Stimulated activated CD4-positive, alpha-beta T cell treated with anti-CD3 and anti-CD28 coated beads, Interleukin-12 subunit alpha, Interleukin-12 subunit beta, amount 100 ng/mL, for 4 hours (primary cell): ENCODE results near the gene CCDC124.

Source experiments
- DNase-seq: peaks from one replicate; pipeline ENCODE4 v3.0.0-alpha.2; 2020

The CCDC124 gene

DNA sequence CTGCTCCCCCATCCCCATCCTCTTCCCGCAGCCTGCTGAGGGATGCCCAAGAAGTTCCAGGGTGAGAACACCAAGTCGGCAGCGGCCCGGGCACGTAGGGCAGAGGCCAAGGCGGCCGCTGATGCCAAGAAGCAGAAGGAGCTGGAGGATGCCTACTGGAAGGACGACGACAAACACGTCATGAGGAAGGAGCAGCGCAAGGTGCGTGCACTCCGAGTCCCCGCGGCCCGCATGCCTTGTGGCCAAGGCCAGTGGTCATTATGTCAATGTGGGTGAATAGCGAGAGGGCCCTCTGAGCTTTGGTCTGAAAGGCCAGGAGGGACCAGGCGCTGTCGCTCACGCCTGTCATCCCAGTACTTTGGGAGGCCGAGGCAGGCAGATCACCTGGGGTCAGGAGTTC, 3.6 kb downstream of the CCDC124 start:
- DNase-seq = no peak

DNA sequence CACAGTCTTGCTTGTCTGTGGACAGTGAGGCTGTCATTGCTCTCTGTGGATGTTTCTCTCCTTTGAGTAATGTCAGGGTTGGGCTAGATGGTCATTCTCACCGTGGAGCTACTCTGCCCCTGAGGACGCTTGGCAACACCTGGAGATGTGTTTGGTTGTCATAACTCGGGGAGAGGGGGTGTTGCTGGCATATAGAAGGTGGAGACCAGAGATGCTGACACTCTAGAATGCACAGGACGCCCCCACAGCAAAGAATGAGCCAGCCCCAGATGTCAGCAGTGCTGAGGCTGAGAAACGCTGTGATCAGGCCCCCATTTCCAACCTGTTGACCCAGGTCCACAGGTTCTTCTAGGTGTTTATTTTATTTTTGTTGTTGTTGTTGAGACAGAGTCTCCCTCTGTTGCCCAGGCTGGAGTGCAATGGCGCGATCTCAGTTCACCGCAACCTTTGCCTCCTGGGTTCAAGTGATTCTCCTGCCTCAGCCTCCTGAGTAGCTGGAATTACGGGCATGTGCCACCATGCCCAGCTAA, 4.6 kb downstream of the CCDC124 start:
- DNase-seq = no peak

DNA sequence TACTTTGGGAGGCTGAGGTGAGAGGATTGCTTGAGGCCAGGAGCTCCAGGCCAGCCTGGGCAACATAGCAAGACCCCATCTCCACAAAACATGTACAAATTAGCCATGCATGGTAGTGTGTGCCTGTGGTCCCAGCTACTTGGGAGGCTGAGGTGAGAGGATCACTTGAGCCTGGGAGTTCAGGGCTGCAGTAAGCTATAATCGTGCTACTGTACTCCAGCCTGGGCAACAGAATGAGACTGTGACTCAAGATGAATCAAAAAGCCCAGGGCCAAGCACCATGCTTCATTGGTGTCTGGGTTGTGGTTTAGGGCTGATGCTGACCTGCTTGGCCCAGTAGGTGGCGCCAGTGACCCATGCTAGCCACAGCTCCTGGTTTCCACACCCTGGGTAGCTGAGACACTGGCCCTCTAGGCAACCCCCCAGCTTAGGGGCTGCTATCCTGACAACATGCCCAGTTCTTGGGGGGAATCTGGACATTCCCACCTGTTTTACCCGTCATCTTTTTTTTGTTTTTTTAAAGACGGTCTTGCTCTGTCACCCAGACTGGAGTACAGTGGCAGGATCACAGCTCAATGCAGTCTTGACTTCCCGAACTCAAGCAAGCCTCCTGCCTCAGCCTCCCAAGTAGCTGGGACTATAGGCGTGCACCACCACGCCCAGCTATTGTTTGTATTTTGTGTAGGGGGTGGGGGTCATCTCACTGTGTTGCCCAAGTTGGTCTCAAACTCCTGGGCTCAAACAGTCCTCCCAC, 5.5 kb downstream of the CCDC124 start:
- DNase-seq = peak; percentile 79

DNA sequence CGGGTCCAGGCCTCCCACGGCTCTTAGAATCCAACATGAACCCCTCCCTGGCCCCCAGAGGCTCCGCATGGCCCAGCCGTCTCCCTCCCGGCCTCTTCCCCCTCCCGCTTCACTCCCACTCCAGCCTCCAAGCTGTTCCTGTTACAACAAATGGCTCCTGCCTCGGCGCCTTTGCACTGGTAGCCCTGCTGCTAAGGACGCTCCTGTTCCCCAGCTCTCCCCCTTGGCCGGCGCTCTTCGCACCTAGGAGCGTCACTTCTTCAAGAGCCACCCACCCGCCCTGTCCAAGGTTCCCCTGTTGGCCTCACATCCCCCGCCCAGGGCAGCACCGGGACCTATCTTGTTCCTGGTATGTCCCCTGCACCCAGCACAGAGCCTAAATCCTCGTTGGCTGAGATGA, 9.4 kb downstream of the CCDC124 start:
- no peak for DNase-seq

DNA sequence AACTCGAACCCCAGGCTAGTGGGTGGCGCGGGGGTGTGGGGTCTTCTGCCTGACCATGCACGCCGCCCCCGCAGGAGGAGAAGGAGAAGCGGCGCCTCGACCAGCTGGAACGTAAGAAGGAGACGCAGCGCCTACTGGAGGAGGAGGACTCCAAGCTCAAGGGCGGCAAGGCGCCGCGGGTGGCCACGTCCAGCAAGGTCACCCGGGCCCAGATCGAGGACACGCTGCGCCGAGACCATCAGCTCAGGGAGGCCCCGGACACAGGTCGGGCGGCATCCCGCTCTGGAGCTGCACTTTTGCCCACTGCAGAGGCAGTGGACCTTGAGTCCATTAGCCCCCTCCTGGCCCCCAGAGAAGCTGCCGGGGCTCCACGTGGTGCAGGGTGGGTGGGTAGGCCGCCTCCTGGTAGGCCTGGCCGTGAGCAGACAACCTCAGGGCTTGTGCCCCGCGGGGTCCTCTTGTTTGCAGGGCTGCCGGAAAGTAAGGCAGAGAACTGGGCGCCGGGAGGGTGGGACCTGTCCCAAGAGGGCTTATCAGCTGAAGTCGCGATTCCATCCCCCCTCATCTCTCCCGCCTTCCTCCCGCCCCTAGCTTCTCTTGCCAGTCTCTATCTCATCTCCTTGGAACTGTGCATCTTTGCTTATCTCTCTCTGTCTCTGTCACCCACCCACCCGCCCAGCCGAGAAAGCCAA, 9.9 kb downstream of the CCDC124 start:
- no peak for DNase-seq

DNA sequence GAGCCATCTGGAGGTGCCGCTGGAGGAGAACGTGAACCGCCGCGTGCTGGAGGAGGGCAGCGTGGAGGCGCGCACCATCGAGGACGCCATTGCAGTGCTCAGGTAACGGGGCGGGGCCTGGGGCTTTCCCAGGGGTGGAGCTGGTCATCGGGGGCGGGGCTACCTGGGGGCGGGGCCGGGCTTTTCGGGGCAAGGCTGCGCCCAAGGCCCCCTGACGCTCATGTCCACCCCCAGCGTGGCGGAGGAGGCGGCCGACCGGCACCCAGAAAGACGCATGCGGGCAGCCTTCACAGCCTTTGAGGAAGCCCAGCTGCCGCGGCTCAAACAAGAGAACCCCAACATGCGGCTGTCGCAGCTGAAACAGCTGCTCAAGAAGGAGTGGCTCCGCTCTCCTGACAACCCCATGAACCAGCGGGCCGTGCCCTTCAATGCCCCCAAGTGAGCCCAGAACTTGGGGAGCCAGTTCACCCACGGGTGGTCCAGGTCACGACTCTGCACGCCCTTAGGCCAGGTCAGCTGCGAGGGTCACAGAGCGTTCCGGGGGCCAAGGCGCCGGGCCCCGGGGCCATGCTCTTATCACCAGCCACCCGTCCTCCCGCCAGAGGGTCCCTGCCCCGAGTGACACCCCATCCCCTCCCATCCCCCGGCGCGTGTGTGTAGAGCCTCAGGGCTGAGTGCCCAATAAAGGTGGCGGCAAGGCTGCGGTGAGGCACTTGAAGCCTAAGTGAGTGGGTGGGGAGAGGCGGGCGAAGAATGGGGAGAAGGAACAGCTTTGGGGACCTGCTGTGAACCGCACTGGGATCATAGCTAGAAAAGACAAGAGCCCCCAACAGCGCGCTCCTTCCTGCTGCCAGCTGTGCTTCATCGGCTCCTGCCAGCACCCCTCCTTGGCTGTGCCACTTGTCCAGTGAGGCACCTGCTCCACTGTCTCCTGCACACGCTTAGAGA, 10.7 kb downstream of the CCDC124 start:
- no peak for DNase-seq

DNA sequence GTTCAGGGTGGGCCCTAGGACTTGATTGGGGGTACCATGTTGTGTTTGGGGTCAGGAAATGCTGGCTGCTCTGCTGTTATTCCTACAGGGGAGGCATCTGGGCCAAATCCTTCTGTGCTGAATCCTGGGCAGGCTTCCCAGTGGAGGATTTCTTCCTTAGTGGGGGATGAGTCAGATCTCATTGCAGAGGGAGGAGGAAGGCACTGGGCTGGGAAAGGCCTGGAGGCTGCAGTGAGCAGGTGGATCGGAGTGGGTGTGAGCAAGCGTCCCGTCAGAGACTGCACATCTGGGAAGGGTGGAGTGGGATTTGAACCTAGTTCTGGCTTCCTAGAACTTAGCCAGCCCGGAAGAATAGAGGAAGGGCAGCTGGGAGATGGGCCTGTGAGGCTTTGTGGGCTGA, 11.5 kb downstream of the CCDC124 start:
- DNase-seq = no peak

DNA sequence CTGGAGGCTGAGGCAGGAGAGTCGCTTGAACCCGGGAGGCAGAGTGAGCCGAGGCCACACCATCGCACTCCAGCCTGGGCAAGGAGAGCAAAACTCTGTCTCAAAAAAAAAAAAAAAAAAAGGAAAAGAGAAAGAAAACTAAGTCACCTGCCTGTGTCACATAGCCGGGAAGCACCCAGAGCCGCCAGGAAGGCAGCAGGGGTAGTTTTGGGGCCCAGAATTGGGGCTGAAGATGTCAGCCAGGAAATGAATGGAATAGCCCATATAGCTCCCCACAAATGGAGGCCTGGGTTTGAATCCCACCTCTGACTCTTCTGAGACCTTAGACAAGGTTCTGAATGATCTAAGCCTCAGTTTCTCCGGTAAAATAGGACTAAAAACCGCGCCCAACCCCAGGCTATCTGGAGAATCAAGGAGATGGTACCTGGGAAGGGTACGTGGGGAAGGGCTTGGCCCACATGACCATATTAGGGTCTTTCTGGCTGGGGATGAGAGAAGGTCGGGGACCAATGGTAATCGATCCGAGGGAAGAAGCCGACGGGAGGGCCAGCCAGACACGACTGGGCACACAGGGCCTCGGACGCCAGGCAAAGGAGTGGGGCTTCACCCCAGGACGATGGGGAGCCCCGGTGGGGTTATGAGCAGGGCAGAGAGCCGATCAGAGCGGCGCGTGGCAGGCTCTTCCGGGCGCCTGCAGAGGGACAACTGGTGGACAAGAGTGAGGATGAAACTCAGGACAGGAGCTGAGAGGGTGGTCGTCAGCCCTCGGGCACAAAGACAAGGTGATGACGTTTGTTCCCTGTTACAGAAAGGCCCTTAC, 14.4 kb downstream of the CCDC124 start:
- DNase-seq = no peak

DNA sequence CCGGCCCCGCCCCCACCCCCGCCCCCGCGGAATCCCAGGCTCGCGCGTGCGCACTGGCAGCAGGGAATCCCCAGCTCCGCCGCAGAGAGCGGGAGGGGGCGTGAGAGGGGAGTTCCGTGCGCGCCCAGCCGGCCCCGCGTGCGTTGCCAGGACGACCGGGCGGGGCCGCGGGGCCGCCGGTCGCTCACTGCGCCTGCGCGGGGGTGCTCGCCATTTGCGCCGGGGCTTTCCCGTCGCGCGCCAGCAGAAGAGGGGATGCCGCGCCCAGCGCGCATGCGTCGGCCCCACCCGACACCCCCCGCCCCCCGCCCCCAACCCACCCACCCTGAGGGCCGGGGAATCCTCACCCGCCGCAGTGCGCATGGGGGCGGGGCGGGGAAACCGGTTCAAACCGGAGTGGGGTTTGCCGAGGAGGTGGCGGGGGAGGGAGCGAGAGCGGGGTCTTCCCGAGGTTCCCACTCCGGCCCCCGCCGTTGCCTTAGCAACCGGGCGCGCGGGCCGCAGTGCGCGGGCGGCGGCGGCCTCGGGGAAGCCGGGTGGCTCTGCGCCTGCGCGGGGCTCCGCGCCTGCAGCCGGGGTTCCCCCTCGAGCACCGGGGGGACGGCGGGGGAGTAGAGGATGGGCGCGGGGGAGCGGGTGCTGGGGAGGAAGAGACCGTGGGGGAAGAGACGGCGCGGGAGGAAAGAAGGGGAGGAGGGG, 15.1 kb downstream of the CCDC124 start:
- DNase-seq = peak; percentile 94

DNA sequence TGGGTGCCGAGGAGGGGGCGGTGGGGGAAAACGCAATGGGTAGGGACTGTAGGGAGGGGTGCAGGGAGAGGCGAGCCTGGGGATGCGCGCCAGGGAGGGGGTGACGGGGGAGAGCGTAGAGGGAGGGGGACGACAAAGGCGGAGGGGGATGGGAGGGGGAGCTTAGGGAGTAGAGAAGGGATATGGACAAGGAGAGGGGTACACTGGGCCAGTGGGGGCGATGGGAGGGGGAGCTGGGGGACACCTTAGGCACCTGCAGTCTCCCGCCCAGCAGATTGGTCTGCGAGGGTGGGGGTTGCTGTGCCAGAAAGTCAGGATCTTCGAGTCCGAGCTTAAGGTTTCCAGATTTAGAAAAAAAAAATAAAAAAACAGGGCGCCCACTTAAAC, 15.7 kb downstream of the CCDC124 start:
- DNase-seq = no peak

DNA sequence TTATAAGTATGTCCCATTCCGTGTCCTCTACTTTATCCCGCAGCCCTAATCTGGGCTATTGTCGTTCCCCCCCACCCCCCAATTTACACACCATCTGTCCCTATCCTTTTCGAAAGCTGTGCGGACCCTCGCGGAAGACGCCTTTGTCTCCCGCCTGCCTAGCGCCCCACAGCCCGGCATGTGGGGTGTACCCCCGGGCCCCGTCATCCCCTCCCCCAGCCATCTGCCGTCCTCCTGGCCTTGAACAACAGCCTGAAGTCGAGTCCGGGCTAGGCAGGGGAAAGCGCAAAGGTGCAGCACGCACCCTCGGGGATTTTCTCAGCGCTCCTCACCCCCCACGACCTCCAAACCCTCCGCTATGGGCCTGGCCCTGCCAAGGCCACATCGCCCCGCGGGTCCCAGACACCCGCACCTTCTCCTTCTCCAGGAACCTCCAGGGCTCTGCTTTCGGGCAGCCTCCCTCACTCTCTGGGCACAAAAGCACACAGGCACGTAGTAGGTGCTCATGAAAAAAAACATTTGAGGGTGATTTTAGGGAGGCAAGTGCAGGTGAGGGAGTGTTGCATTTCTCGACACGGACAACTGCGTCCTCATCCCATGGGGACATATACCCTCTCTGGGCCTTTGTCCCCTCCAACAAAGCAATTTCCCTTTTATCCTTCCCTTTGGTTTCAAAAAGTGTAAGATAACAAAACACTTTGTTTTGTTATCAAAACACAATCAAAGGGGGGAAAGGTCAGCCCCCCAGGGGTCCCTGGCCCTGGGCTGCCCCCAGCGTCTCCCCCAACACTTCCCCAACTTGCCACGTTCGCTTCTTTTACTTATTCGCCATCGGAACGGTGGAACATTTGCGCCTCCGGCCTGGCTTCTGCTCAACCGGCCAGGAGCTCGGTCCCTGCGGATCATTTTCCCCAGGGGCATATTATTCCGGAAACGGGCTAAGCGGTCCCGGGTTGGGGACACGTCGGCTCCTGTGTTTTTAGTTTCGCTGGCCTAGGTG, 16.4 kb downstream of the CCDC124 start:
- no peak for DNase-seq

DNA sequence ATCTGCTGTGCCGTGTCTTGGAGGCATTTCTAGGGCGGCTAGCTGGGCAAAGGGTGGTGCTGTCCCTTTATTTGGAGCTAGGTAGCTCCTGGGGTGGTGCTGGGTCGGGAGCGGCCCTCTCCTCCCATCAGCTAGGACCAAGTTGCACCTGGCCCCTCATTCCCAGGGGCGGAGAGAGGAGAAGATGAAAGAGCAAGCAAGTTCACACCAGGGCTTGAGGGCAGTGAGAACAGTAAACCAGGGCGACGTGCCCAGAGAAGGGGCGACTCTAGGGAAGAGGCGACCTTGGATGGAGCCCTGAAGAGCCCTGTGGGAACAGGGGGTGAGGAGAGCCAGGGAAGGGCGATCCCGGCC, 17.1 kb downstream of the CCDC124 start:
- DNase-seq = no peak

DNA sequence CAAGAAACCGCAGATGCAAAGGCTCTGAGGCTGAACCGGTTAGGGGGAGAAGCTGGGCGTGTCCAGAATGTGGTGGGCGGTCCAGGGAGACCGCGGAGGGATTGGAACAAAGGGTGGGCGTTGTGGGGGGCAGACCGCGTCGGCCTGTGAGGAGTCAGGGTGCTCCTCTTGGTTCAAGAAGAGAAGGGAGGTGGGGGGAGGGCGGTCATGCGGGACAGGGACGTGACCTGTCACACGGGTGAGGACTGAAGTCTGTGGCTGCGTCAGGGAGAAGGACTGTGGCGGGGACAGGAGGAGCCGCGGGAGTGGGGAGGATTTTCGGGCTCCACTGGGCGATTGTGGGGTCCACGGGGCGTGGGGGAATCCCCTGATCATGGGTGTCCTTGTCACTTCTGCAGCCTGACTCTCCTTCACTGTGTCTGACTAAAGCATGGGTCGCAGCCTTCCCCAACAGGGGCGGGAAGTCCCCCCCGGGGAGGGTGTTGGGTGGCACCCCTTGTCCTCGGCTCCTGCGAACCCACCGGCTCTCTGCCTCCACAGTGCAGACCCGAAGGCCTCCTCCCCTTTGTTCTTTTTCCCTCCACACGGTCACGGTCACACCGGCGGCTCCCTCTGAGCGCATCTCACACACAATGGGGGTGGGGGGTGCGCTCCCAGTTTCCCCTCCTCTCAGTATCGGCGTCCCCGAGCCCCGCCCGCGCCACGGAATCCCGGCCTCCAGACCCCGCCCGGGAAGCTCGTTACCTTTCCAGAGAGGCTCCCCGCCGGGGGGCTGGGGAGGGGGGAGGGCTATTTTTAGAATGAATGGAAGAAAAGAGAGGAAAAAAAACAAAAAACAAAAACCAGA, 17.7 kb downstream of the CCDC124 start:
- DNase-seq = no peak

DNA sequence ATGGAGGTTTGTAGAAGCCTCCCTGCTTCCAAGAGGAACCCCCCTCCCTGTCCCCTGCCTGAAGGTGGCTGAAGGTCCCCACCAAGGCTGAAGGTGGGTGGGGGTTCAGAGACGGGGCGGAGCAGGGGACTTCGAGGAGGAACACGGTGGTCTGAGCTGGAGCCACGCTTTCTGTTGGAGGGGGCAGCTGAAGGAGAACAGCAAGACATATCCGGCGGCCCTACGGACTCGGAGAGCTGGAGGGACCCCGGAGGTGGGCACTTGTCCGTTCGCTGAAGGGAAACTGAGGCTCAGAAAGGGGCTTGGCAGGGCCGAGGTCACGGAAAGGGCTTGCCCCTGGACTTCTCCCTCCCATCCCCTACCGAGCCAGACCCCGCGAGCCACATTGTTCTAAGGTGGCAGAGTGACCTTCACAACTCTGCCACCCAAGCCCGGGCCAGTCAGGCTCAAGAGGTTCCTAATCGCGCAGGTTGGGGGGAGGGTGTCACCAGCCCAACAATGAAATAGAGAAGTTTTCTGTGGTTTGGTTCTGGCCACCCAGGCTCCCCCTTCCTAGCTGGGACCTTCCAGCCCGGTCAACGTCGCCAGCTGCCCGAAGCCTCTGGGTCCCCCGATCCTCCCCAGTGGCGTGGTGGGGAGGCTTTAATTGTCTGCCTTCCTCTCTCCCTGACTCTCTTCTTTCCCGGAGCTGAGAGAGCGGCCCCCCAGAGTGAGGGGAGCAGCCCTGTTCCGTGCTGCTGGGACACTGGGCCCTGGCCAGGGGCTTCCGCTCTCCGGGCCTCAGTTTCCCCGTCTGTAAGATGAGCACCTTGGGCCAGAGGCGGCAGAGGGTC, 18.6 kb downstream of the CCDC124 start:
- no peak for DNase-seq

DNA sequence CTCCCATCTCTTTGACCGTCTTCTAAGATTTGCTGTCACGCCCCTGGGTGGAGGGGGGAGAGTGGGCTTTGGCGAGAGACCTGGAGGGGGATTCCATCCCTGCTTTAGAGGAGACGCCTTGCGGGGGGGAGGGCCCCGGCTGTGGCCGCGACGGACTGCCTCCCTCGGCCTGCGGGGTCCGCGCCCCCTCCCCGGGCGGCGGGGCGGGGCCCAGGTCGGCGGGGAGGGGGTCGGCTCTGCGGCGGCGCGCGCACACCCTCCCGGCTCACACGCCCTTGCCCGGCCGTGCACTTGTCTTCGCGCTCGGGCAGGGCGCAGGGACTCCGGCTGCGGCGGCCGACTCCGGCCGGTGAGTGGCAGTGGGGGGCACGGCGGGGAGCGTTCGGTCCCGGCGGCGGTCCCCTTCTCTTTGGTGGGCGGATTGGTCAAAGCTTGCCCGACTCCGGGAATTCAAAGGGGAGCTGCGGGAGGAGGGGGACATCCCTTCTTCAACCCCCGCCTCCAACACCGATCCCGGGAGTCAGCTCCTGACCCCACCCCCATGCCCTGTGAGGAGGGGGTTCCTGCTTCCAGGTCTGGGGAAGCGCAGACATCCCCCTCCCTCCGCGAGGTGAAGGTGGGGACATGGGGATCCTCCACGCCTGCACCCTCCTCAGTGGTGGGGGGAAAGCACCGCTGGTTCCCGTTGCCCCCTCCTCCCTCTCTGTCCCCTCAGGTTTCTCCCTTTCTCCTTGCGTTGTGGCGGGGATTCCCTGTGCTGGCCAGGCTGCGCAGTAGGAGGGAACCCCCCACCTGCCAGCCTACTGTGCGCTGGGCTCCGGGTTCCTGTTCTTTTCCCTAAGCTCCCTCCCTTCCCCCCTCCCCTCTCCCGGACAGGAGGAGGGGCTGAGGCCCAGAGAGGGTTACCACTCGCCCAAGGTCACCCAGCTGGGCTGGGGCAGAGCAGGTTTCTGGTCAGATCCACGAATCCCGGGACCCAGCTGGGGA, 19.5 kb downstream of the CCDC124 start:
- no peak for DNase-seq

DNA sequence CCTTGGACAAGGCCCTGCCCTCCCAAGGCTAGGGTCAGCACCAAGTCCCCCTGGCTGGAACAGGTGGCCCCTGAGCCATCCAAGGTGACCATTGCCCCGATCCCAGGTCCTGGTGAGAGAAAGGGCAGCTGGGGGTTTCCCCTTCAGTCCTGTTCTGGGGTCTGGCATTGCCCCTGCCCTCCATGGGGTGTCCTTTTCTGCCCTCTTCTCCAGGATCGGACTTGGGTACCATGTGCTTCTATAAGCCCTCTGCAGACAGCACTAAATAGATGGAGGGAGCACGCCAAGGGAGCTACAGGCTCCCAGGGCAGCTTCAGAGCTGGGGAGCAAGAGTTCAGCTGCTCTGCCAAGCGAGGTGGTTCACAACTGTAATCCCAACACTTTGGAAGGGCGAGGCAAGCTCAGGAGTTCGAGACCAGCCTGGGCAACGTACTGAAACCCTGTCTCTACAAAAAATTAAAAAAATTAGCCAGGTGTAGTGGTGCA, 20.5 kb downstream of the CCDC124 start:
- no peak for DNase-seq

DNA sequence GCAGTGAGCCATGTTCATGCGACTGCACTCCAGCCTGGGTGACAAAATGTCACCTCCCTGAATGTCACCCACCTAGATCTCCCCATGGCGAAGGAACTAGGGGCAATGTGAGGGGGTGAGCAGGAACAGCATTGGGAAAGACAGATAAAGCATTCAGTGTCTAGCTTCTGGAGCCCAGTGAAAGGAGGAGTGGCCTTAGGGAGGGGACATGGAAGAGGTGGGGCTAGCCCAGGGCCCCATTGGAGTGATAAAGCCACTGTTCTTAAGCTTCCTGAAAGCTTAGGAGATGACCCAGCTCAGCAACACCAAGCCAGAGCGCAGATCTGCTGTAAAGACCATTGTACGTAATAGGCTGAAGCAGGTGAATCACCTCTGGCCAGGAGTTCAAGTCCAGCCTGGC, 21.1 kb downstream of the CCDC124 start:
- DNase-seq = no peak
